T-cell (primary cell): ENCODE measurements around the gene PPP1R36. TPM values are rescaled to one million over a fixed set of nuclear protein-coding genes. Genes with fewer than 3 reads are reported as not detected.
"Not testable (repeated sequence)": the region's sequence is repeated elsewhere in the genome, so short reads cannot be mapped to it uniquely, and the experiment has no call there.

ENCODE experiments used
- ATAC-seq, 4 experiments: fragments of 200-7000 bp in 3 of 4; fragments of 150-1000 bp in 1 of 4; cut with Tn5 transposase; replicated peaks in 1 of 4; 1 replicate in 3 of 4; 2 replicates in 1 of 4; pipeline ENCODE4 v1.10.0; 2021; ENCODE audit warnings: moderate library complexity in 3 of 4, mild to moderate bottlenecking in 2 of 4, moderate number of reproducible peaks in 1 of 4
- CTCF ChIA-PET, 2 donors: fragments of 300-600 bp; sonication (Branson Sonifier 250); formaldehyde crosslinking; loops; one replicate each; lab custom pipeline; 2022; ENCODE audit warnings: antibody characterized with exemption in 2 of 2; lab: Charles Lee
- POLR2A ChIA-PET, 2 donors: fragments of 300-600 bp; sonication (Branson Sonifier 250); formaldehyde crosslinking; loops; one replicate each; lab custom pipeline; 2022; ENCODE audit warnings: antibody characterized with exemption in 2 of 2; lab: Charles Lee
- DNase-seq, 35 experiments: peaks; one replicate each; pipeline versions ENCODE4 v3.0.0 to v3.0.0-alpha.2; 2013 to 2023
- H3K27ac ChIP-seq: one replicate; pipeline ENCODE4 v1.5.1; 2013; ENCODE audit warnings: low read length
- H3K27me3 ChIP-seq, 2 experiments: replicated peaks in 1 of 2; 1 replicate in 1 of 2; 2 replicates in 1 of 2; pipeline versions ENCODE4 v1.6.1 to v1.7.0; 2013; ENCODE audit warnings: low read length in 1 of 2, mixed read lengths in 1 of 2; ENCODE audit not compliant: control insufficient read depth in 2 of 2, insufficient read depth in 2 of 2; ENCODE audit errors: extremely low read depth in 1 of 2
- H3K36me3 ChIP-seq, 2 donors: 1 replicate in 1 of 2; 2 replicates in 1 of 2; pipeline versions ENCODE4 v1.6.1 to v1.7.0; 2013; ENCODE audit warnings: low read length in 1 of 2; ENCODE audit not compliant: control insufficient read depth in 2 of 2, insufficient read depth in 1 of 2; ENCODE audit errors: extremely low read depth in 1 of 2
- H3K4me1 ChIP-seq, 2 experiments: 1 replicate in 1 of 2; 2 replicates in 1 of 2; pipeline versions ENCODE4 v1.6.1 to v1.7.0; 2013; ENCODE audit warnings: low read length in 2 of 2, mixed read lengths in 1 of 2; ENCODE audit not compliant: insufficient read depth in 2 of 2, control insufficient read depth in 1 of 2; ENCODE audit errors: extremely low read depth in 1 of 2
- H3K4me3 ChIP-seq, 2 donors: 1 replicate in 1 of 2; 2 replicates in 1 of 2; pipeline versions ENCODE4 v1.5.1 to v1.7.0; 2013; ENCODE audit warnings: mild to moderate bottlenecking in 2 of 2, low read length in 1 of 2, moderate library complexity in 1 of 2; ENCODE audit not compliant: control insufficient read depth in 1 of 2; ENCODE audit errors: extremely low read depth in 1 of 2
- H3K9me3 ChIP-seq: 2 replicates; pipeline ENCODE4 v1.7.0; 2013
- H3K27ac Mint-ChIP-seq, 2 donors: one replicate each; pipeline ENCODE4 v1.8.0; 2020 to 2021; ENCODE audit warnings: mild to moderate bottlenecking in 2 of 2, mixed read lengths in 2 of 2
- H3K27me3 Mint-ChIP-seq, 2 donors: one replicate each; pipeline ENCODE4 v1.8.0; 2021 to 2022; ENCODE audit warnings: mixed read lengths in 2 of 2
- H3K36me3 Mint-ChIP-seq: one replicate; pipeline ENCODE4 v1.8.0; 2021; ENCODE audit warnings: mixed read lengths
- H3K4me1 Mint-ChIP-seq, 3 donors: one replicate each; pipeline ENCODE4 v1.8.0; 2020 to 2022; ENCODE audit warnings: mixed read lengths in 3 of 3, mild to moderate bottlenecking in 1 of 3
- H3K4me3 Mint-ChIP-seq, 3 donors: one replicate each; pipeline ENCODE4 v1.8.0; 2020 to 2022; ENCODE audit warnings: mild to moderate bottlenecking in 3 of 3, mixed read lengths in 3 of 3, moderate library complexity in 3 of 3
- H3K9me3 Mint-ChIP-seq, 3 donors: one replicate each; pipeline ENCODE4 v1.8.0; 2020 to 2022; ENCODE audit warnings: mixed read lengths in 3 of 3
- WGBS: methylation state at CpG from one replicate; pipeline ENCODE4 v1.1.5; 2013; ENCODE audit warnings: missing lambda C conversion rate; ENCODE audit not compliant: insufficient coverage; 5-methylcytosine and 5-hydroxymethylcytosine counted together
- total RNA-seq, 35 experiments: library from RNA in 6 of 35; stranded (reverse) in 6 of 35; fragments of 120-200 nt in 1 of 35; gene quantifications; one replicate each; pipeline versions ENCODE4 v1.2.1 to v1.2.4 and lab custom pipeline; 2013 to 2026

The PPP1R36 gene
- total RNA-seq, 5 donors from 2014 or later (not counting 1 experiment from before 2014, with no cell fraction given), result not detected

DNA sequence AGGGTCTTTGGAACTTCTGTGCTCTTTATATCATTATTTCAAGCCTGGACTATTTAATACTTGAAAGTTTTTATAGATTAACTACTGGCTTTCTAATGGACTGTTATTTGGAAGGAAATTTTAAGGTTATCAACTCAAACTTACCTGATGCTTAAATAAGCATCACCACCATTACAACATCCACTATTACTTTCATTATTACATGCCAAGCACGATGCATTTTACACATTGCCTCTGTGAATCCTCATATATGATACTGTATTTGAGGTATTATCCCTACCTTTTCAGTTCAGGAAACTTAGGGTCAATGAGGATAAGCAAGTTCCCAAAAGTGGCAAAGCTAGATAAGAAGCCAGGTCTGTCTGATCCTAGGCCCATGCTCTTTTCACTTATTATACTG, 32.8 kb upstream of the PPP1R36 start:
- Mint-ChIP-seq H3K36me3 (peaks cover 3% of the 10 kb centered on the region), H3K4me1 (peaks cover 55 to 69% (median 63%) of the 10 kb centered on the region in 3 donors), H3K27ac (peak overlapping the region in 1 of 2 donors; percentile 48), H3K4me3 (peak overlapping the region in 1 of 3 donors; percentile 18), H3K27me3 (no peaks in the 10 kb centered on the region), H3K9me3 (no peaks in the 10 kb centered on the region)
- Histone ChIP-seq H3K36me3 (peaks cover 0 to 6% of the 10 kb centered on the region in 2 donors), H3K9me3 (no peaks in the 10 kb centered on the region), H3K27ac (no peak overlapping the region), H3K4me1 (peaks cover 13 to 16% of the 10 kb centered on the region in 2 experiments), H3K27me3 (no peaks in the 10 kb centered on the region), H3K4me3 (no peak overlapping the region)
- no CpG with 5 or more reads among the region's 1 CpG for WGBS
- no peak for ATAC-seq
- ChIA-PET POLR2A (no interaction called here), CTCF (no interaction called here)
- DNase-seq, result no peak

DNA sequence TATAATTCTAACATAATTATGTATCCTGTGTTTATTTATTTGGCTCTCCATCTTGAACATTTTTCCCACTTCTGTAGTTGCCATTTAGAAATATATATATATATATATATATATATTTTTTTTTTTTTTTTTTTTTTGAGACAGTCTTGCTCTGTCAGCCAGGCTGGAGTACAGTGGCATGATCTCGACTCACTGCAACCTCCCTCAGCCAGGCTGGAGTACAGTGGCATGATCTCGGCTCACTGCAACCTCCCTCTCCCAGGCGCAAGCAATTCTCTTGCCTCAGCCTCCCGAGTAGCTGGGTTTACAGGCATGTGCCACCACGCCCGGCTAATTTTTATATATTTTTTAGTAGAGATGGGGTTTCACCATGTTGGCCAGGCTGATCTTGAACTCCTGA, 32.1 kb upstream of the PPP1R36 start:
- Histone ChIP-seq H3K36me3 (peaks cover 0 to 13% of the 10 kb centered on the region in 2 donors), H3K4me1 (peaks cover 13% of the 10 kb centered on the region in 2 experiments)
- ATAC-seq, H3K9me3 Mint-ChIP-seq, DNase-seq, H3K27ac Mint-ChIP-seq, H3K36me3 Mint-ChIP-seq, H3K4me3 ChIP-seq, H3K27ac ChIP-seq, H3K27me3 ChIP-seq, H3K9me3 ChIP-seq, H3K27me3 Mint-ChIP-seq, CTCF ChIA-PET, H3K4me3 Mint-ChIP-seq: not testable (repeated sequence)
- H3K4me1 Mint-ChIP-seq, result peaks cover 49 to 62% (median 56%) of the 10 kb centered on the region in 3 donors
- POLR2A ChIA-PET, result interaction anchor here in 1 of 2 donors (0.5 kb wide), 1 partner anchor 22 kb away, joined by 3 read pairs; no protein-coding TSS in a partner anchor
- no CpG with 5 or more reads among the region's 6 CpGs for WGBS

DNA sequence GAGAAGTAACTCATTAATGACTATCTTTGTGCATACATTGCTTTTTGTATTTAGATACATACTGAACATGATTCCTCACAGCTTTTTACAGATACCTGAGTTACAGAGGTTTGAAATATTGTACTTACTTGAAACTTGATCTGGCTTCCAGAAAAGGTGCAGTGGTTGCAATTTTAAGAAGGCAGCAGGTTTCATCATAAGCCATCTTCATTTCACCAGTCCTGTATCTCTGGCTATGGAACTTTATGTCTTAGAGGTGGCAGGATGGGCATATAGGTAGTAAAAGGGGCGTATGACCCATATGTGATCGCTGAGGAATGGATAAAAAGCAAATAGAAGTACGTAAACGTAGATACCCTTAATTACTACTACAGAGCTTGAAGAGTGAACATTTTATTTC, 31.5 kb upstream of the PPP1R36 start:
- POLR2A ChIA-PET, result interaction anchor here (0.5 to 0.8 kb wide), 4 partner anchors 16 to 27 kb away, joined by 3 to 5 read pairs (median 4); no protein-coding TSS in a partner anchor
- H3K9me3 ChIP-seq, result no peaks in the 10 kb centered on the region
- H3K27ac ChIP-seq, result no peak overlapping the region
- H3K4me3 ChIP-seq, result no peak overlapping the region
- no peaks in the 10 kb centered on the region for H3K27me3 ChIP-seq
- CTCF ChIA-PET, result interaction anchor here in 1 of 2 donors (1.6 kb wide), 1 partner anchor 8 kb away, joined by 8 read pairs; no protein-coding TSS in a partner anchor
- ATAC-seq, result no peak
- H3K4me1 ChIP-seq, result peaks cover 12 to 13% of the 10 kb centered on the region in 2 experiments
- H3K4me3 Mint-ChIP-seq, result no peak overlapping the region
- H3K27me3 Mint-ChIP-seq, result no peaks in the 10 kb centered on the region
- no peak overlapping the region for H3K27ac Mint-ChIP-seq
- no peaks in the 10 kb centered on the region for H3K9me3 Mint-ChIP-seq
- peaks cover 0 to 18% of the 10 kb centered on the region in 2 donors for H3K36me3 ChIP-seq
- no peak for DNase-seq
- no CpG with 5 or more reads among the region's 4 CpGs for WGBS
- peaks cover 3% of the 10 kb centered on the region for H3K36me3 Mint-ChIP-seq
- peaks cover 44 to 57% (median 51%) of the 10 kb centered on the region in 3 donors for H3K4me1 Mint-ChIP-seq

DNA sequence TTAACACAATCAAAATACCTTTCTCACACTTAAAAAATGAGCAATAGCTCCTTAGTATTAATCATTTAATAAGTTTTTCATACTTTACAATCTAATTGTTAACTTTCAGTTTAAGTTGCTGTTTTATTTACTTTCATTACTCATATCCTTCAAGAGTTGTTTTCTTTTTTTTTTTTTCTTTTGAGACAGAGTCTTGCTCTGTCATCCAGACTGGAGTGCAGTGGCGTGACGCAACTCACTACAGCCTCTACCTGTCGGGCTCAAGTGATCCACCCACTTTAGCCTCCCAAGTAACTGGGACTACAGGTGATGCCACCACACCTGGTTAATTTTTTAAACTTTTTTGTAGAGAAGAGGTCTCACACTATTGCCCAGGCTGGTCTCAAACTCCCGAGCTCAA, 29.1 kb upstream of the PPP1R36 start:
- ATAC-seq, result no peak
- no peak overlapping the region for H3K27ac ChIP-seq
- Mint-ChIP-seq H3K27me3 (no peaks in the 10 kb centered on the region), H3K9me3 (no peaks in the 10 kb centered on the region), H3K4me1 (peaks cover 26 to 39% (median 35%) of the 10 kb centered on the region in 3 donors), H3K4me3 (no peak overlapping the region), H3K36me3 (peaks cover 9% of the 10 kb centered on the region), H3K27ac (no peak overlapping the region)
- POLR2A ChIA-PET, result interaction anchor here (0.6 to 1.1 kb wide), 5 partner anchors 12 to 958 kb away, joined by 3 to 10 read pairs (median 3); no protein-coding TSS in a partner anchor
- H3K36me3 ChIP-seq, result peaks cover 0 to 23% of the 10 kb centered on the region in 2 donors
- peaks cover 6 to 11% of the 10 kb centered on the region in 2 experiments for H3K4me1 ChIP-seq
- no peak overlapping the region for H3K4me3 ChIP-seq
- no CpG with 5 or more reads among the region's 4 CpGs for WGBS
- H3K27me3 ChIP-seq, result no peaks in the 10 kb centered on the region
- H3K9me3 ChIP-seq, result no peaks in the 10 kb centered on the region
- no peak for DNase-seq
- CTCF ChIA-PET, result interaction anchor here (0.7 to 1.2 kb wide), 5 partner anchors 10 to 91 kb away, joined by 3 to 6 read pairs (median 5); partner anchors contain the start of gene ZBTB25 (in 1 of the 2)

DNA sequence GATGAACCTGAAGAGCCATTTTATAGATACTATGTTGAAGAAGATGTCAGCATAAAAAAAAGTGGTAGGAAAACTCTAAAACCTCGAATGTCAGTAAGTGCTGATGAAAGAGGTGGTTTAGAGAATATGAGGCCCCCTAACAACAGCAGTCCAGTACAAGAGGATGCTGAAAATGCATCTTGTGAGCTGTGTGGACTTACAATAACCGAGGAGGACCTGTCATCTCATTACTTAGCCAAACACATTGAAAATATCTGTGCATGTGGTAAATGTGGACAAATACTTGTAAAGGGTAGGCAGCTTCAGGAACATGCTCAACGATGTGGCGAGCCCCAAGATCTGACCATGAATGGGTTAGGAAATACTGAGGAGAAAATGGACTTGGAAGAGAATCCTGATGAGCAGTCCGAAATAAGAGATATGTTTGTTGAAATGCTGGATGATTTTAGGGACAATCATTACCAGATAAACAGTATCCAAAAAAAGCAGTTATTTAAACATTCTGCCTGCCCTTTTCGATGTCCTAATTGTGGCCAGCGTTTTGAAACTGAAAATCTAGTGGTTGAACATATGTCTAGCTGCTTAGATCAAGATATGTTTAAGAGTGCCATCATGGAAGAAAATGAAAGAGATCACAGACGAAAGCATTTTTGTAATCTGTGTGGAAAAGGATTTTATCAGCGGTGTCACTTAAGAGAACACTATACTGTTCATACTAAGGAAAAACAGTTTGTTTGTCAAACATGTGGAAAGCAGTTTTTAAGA, 27.0 kb upstream of the PPP1R36 start:
- H3K9me3 Mint-ChIP-seq, result no peaks in the 10 kb centered on the region
- H3K4me3 ChIP-seq, result no peak overlapping the region
- ChIA-PET CTCF (interaction anchor here in 1 of 2 donors (1.2 kb wide), 1 partner anchor 93 kb away, joined by 5 read pairs; no protein-coding TSS in a partner anchor), POLR2A (interaction anchor here in 1 of 2 donors (0.7 kb wide), 1 partner anchor 12 kb away, joined by 3 read pairs; no protein-coding TSS in a partner anchor)
- no peak overlapping the region for H3K27ac Mint-ChIP-seq
- no peak for DNase-seq
- ATAC-seq, result no peak
- 93% methylated on average over 2 of the region's 9 CpGs for WGBS
- H3K36me3 ChIP-seq, result peaks cover 0 to 25% of the 10 kb centered on the region in 2 donors
- H3K4me3 Mint-ChIP-seq, result no peak overlapping the region
- peaks cover 17 to 24% (median 20%) of the 10 kb centered on the region in 3 donors for H3K4me1 Mint-ChIP-seq
- H3K9me3 ChIP-seq, result no peaks in the 10 kb centered on the region
- H3K27ac ChIP-seq, result no peak overlapping the region
- no peaks in the 10 kb centered on the region for H3K27me3 Mint-ChIP-seq
- H3K36me3 Mint-ChIP-seq, result peaks cover 16% of the 10 kb centered on the region
- peaks cover 4 to 7% of the 10 kb centered on the region in 2 experiments for H3K4me1 ChIP-seq
- no peaks in the 10 kb centered on the region for H3K27me3 ChIP-seq

DNA sequence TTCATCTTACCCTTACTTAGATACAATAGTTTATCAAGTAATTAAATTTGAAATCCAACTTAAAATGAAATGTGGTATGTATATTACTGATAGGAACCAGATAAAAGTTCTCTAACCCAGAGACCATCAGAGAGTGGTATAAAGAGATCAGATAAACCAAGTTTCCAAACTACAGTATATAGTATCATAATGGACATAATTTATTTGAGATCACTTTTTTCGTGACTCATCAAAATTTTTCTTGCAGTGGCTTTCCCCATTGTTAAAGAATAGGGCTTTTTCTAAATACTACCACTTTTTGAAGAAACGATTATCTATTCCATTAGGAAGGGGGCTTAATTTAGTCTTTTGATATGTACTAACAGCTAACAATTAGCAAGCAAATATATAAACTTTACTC, 24.4 kb upstream of the PPP1R36 start:
- H3K4me3 Mint-ChIP-seq, result no peak overlapping the region
- Histone ChIP-seq H3K36me3 (peaks cover 0 to 29% of the 10 kb centered on the region in 2 donors), H3K9me3 (no peaks in the 10 kb centered on the region), H3K27me3 (no peaks in the 10 kb centered on the region), H3K4me3 (no peak overlapping the region), H3K4me1 (no peaks in the 10 kb centered on the region), H3K27ac (no peak overlapping the region)
- H3K9me3 Mint-ChIP-seq, result no peaks in the 10 kb centered on the region
- ChIA-PET POLR2A (no interaction called here), CTCF (no interaction called here)
- ATAC-seq (no peak), DNase-seq (no peak)
- WGBS, result no CpG with 5 or more reads among the region's 2 CpGs
- no peak overlapping the region for H3K27ac Mint-ChIP-seq
- peaks cover 10 to 13% (median 13%) of the 10 kb centered on the region in 3 donors for H3K4me1 Mint-ChIP-seq
- H3K27me3 Mint-ChIP-seq, result no peaks in the 10 kb centered on the region
- peaks cover 19% of the 10 kb centered on the region for H3K36me3 Mint-ChIP-seq
